ENCODE results near the gene MRPS6. TPM values are rescaled to one million over a fixed set of nuclear protein-coding genes. Genes with fewer than 3 reads are reported as not detected.

MRPS6 gene
- total RNA-seq = 21.5 TPM

DNA sequence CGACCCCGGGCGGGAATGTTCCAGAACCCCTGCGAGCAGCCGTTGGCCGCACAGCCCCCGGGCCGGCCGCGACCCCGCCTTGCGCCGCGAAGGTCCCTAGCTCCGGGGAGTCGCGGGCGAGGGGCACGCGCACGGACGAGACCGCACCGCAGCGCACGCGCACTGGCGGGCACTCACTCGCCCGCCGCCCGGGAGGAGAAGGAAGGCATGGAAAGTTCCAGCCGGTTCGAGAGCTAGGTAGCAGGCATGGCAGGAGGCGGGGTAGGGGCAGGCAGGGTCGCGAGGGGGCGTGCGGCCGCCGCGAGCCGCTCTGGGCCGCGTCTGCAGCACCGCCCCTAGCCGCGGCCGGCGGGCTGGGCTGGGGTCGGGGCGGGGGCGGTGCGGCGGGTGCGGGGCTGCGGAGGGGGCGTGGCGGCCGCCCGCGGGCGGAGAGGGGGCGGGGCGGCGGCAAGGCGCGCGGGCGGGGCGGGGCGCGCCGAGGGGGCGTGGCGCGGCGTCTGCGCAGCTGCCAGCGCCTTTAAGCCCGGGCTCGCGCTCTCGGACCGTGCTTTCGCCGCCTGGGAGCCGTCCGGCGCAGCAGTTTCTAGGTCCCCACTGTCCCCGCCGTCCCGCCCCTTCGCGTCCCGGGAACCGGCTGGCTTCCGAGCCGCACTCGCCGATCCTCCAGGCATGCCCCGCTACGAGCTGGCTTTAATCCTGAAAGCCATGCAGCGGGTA lies at the start of gene MRPS6, which contains the start of gene SLC5A3:
MRPS6 (plus strand) TSS at position 547 of the 717 bp plus-strand sequence; CDS start at position 670, 123 bp downstream.
SLC5A3 (plus strand) TSS at position 547 of the 717 bp plus-strand sequence. CDS start 21,621 bp downstream, outside the sequence.
- peak; percentile 68 for DNase-seq

DNA sequence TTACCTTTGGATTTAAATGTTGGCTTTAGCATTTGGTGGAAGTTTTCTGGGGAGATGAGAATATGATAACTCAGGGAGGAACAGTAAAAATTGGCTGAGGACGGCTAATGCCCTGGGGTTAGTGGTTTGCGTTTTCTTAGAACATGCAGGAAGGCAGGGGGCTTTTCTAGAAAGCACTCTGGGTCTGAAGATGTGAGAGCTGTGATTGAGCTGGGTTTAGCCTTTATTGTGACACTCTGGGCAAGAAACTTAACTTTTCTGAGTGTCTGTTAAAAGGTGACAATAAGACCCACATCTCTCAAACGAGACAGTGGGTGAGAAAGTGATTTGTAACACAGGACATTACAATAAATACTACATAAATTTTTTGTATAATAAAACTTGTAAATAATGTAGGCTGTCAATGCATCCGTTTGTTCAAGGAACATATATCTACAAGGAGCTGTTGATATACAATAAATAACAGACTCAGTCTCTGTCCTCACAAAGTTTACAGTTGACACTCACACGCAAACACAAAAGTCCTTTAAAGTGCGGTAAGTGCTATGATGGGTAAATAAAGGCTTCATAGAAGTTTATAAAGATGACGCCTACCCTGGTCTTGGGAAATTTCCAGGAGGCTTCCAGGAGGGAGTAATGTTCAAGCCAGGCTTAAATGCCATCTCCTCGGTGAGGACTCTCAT lies 49.5 kb upstream of the MRPS6 start:
- DNase-seq = no peak

DNA sequence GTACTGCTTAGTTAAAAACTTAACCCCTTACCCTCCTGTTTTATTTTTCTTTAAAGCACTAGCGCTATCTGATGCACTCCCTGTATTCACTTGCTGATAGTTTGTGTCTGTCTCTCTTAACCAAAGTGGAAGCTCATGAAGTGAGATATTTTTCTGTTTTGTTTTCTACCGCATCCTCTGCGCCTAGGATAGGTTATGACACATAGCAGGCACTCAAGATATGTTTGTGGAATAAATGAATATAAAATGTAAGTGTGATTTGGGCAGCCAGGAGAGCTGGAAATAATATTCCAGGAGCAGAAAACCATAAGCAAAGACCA lies 49.0 kb upstream of the MRPS6 start:
- DNase-seq = no peak

DNA sequence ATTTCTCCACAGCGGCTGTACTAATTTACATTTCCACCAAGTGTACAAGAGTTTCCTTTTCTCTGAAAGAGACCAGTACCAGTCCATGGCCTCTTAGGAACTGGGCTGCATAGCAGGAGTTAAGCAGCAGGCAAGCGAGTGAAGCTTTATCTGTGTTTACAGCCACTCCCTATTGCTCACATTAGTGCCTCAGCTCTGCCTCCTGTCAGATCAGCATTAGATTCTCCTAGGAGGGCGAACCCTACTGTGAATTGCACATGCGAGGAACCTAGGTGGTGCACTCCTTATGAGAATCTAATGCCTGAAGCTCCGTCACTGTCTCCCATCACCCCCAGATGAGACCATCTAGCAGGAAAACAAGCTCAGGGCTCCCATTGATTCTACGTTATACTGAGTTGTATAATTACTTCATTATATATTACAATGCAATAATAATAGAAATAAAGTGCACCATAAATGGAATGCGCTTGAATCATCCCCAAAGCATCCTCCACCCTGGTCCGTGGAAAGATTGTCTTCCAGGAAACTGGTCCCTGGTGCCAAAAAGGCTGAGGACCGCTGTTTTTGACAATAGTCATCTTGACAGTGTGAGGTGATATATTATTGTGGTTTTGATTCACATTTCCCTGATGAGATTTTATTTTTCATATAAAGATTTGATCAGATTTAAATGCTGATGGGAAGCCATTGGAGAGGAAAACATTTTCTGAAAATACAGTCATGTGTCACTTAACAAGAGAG lies 45.5 kb upstream of the MRPS6 start:
- no peak for DNase-seq

DNA sequence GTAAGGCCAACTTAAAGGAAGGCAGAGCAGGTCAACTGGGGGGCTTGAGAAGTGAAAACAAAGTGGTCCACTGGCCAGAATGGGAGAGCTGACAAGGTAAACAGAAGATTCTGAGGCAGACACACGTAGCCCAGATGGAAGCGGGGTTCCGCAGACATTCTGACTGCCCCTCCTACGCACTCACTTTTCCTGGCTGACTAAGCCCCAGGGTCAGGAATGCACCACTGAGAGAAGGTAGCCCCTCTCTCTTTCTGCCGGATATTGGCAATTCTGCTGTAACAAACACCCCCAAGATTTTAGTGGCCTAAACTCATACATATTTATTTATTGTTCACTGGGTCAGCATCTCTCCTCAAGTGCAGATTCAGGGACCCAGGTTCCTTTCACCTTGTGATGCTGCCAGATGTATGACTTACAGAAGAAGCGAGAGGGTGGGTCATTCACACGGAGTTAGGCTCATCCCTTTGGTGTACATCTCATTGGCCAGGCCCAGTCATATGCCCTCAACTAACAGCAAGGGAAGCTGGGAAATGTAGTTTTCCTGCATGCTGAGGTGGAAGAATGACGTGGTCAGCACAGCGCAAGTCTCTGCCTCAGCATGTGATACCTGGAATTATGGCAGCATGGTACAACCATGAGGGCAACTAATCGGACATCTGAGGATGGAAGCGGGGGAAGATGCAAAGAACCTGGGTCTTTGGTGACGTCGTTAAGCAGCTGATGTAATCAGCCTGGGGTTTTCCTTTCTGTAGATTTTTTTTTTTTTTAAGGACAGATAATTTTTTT lies 43.4 kb upstream of the MRPS6 start:
- DNase-seq = peak; percentile 50

DNA sequence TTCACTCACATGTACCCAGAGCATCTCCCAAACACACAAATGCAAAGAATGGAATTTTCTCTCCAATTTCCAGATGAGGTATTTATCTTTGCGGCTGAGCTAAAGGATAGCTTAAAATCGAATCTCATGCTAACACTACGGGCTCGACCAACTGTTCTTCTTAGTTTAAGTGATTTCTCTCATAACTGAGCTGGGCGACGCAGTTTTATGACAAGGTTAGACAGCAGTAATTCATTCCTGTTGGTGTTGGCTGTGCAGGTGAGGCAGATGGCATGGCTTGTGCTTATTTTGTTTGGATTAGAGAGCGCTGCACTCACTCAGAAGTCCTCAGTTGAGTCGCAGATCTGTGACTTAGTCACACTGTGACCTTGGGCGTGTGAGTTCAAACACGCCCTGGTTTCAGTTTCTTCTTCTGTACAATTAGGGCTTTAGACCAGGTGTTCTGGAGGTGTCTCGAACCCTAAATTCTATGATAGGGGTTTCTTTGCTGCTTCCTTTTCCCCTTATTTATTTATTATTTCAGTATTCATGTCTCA lies 41.5 kb upstream of the MRPS6 start:
- DNase-seq = no peak

DNA sequence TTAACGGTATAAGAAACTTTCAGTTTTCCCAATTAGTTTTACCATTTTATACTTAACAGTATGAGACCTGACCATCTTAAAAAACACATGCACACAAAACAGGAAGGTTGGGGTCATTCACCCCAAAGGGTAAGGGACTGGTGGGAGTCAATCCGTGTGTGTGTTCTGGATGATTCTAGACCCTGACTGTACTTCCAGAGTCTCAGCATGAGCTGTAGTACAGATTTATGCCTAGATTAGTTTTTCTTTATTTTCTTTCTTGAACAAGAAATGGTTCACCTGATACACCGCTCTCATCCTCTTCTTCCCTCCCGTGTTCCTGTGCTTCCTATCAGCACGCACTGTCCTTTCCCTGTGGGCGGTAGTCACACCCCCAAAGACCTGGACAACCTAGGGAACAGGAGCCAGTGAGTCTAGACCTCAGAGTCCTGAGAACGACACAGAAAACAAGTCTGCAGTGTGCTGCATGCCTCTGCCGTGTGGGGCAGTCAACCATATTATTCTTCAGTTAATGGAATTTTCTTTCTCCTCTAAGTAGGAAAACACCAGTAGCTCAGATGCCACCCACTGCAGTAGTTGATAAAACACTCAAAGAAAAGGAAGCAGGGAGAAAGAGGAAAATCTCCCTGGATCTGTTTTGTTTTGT lies 38.9 kb upstream of the MRPS6 start:
- no peak for DNase-seq

DNA sequence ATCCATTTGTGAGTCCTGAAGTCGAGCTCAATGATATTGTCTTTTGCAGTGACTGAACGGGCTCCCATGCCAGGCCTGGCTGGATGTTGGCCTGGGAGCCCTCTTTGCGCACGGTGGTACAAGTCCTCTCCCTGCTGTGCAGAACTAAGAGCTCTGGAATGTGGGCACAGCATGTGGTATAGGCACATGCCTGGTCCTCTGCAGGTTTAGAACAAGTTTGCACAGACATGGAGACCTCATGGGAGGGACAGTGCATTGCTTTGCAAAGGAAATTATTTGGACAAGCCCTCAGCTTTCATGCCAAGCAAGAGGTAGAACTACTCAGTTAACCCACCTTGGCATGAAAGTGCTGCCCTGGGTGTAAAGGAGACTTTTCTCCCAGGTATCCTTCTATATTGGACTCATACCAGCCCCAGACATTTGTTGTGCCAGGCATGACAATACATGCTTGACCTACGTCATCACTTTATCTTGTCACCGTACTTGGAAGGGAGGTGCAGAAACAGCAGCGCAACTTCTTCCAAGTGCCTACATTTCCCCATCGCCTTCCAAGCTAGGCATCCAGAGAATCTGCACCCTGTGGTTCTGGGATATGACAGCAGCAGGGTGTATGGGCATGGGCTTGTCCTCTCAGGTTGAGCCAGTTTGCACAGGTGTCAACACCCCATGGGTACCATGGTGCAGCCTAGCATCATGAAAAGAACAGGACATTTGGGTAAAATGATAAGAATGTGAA lies 37.6 kb upstream of the MRPS6 start:
- no peak for DNase-seq

DNA sequence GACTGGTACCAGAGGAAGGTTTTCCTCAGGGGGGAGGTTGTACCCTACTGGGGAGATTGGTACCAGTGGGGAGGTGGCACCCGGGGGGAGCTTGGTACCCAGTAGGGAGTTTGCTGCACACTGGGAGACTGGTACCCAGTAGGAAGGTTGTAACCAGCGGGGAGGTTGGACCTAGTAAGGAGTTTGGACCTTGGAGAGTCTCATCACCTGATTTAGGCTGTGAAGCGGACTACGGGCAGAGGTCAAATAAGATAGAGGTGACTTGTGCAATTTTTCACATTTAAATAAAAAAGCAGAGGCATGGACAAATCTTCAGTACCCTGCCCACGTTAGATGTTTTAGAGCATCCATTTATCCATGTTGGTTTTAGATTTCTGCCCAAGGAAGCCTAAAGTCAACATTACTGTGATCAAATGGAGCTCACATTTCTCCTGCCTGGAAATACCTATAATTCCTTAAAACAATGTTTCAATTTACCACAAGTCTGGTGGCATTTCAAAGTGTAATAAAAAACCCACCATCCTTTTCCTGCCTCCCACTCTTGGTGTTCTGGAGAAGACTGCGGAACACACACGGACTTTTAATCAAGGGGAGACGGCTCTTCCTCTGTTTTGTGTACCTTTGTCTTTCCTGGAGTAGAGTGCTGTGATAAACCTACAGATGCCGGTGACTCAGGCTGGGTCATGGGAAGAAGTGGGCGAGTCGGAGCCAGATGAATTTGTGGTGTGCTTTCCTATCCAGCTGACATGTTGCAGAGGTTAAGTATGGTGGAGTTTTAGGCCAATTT lies 36.2 kb upstream of the MRPS6 start:
- no peak for DNase-seq

DNA sequence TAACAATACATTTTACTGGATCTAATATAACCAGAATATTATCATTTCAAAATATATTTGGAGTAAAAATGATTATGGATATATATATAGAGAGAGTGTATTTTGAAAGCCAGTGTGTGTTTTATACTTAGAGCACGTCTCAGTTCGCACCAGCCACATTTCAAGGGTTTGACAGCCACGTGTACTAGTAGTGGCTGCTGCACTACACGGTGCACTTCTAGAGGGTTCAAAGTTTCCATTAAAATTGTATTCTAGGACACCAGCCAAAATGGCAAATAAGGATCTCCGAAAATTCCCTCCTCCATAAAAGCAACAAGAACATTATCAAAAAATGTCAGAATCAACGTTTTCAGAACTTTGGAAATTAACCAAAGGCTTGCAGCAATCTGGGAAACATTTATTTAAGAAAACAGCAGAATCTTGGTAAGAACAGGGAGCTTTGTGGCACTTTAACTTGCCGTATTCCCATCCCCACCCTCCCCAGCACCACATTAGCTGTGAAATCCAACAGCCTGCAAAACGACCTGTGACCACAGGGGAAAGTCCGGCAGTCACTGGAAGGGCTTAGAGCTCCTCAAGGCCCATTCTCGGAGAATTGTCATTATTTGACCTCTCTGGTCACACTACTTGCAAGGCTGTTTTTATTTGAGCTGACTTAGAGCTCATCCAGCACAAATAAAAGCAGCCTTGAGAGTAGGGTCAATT lies 33.5 kb upstream of the MRPS6 start:
- no peak for DNase-seq

DNA sequence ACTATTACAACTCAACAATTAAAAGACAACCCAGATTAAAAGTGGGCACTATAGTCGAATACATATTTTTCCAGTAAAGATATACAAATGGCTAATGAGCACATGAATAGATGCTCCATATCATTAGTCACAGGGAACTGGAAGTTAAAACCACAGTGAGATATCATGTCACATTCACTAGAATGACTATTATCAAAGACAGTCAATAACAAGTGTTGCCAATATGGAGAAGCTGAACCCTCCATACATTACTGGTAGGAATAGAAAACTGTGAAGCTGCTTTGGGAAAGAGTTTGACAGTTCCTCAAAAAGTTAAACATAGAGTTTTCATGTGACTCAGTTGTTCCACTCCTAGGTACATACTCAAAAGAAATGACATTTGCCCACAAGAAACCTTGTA lies 30.6 kb upstream of the MRPS6 start:
- no peak for DNase-seq

DNA sequence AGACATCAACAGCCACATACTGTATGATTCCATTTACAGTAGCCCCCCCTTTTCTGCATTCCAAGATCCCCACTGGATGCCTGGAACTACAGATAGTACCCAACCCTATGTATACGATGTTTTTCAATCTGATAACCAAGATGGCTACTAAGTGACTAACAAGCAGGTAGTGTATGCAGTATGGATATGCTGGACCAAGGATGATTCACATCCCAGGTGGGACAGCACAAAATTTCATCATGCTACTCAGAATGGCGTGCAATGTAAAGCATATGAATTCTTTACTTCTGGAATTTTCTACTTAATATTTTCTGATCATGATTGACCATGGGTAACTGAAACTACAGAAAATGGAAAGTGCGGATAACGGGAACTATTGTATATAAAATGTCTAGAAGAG lies 30.0 kb upstream of the MRPS6 start:
- no peak for DNase-seq

DNA sequence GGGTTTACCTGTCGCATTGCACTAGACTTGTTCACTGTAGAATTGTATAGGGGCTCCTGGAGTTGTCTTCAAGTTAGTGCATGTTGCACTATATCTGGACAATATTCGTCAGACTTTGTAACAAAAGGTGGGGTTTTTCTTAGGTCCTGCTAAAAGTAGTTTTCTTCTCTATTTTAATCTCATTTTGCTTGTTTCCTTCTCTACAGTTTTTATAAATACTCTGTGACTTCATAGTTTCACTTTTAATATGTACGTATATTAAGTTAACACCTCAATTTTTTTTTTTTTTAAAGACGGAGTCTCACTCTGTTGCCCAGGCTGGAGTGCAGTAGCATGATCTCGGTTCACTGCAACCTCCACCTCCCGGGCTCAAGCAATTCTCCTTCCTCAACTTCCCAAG lies 26.5 kb upstream of the MRPS6 start:
- no peak for DNase-seq

DNA sequence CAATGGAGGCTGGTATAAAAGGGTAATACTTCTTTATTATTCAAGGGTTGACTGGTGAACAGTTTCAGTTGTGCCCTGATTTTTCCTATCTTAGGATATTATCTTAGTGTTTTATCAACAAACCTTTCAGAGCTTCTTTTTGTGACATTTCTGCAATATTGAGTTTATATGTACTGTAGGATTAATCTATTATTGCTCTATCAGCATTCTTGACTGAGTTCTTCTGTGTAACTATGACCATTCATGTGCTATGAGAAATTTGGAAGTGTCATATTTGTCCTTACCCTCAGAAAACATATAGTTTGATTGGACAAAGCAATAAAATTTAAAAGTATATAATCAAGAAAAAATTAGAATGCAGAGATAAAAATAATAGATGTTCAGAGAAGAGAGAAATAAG lies 25.5 kb upstream of the MRPS6 start:
- no peak for DNase-seq

DNA sequence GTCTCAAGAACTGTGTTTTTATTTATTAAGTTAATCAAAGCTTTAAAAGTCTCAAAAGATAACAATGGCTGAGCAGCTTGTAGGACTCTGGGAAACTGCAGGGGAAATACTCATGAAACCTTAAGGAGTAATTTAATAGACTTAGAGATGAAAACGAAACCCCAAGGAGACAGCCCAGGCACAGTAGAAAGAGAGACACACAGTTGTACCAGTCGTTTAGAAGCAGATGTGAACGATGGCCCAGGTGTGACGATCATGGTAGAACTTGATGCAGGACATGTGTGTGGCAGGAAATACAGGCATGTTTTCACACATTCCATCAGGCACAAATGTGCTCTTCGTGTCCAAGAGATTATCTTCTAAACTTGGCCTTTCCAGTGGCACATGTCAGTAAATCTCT lies 21.2 kb upstream of the MRPS6 start:
- no peak for DNase-seq

DNA sequence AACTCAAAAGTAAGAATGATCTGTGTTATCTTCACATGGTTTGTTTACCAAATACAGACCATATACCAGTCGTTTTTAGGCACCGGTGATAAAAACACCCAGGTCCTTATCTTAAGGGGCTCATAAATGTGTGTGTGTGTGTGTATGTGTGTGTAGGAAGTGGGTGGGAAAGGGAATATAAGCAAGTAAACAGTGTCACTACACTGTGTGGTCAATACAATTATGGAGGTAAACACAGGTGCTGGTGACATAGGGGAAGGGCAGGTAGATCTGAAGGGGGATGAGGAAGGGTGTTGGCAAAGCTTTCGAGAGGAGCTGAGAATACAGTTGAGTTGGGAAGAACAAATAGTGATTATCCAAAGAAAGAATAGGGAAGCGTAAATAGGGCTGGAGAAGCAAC lies 19.1 kb upstream of the MRPS6 start:
- no peak for DNase-seq

DNA sequence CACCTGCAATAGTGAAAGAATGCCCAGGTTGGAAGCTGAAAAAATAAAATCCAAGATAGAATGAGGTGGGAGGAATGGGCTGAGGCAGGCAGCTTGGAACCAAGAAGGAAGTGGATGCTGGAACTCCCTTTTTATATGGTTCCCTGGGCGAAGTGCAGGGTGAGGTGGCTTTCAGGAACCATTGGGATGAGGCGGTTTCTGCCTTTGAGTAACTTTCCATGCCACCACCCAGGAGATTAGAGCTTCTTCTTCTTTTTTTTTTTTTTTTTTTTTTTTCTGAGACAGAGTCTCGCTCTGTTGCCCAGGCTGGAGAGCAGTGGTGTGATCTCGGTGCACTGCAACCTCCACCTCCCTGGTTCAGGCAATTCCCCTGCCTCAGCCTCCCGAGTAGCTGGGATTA lies 17.8 kb upstream of the MRPS6 start:
- DNase-seq = no peak

DNA sequence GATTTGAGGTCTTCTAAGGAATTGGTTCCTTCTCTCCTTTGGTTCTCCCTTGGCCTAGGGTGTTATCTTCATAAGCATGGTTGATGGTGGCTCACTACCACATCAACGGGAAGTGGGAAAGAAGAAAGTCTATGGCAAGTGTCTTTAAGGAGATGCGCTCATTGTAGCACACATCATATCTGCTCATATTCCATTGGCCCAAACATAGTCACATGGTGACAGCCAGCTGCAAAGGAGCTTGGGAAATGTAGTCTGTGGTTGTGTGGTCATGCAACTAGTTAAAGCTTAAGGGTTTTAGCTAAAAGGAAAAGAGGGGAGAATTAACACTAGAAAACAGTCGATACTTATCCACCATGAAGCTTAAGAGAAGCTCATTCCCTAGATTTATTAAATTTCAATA lies 11.4 kb upstream of the MRPS6 start:
- no peak for DNase-seq

DNA sequence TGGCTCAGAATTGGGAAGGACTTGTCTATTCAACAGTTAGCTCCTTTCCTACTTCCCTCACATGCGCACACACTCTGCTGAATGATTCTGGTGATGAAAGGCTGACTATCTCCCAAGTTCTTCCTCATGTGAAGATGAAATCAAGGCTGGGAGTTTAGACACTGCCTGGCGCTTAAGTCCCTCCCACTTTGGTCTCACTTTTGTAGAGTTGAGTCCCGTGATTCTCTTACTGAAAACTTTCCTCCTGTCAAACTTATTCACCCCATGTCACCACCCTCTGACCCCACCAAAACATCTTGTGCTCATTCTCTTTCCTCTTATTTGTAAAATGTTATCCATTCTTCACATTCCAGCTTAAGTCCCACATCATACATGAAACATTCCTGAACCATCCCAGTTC lies 8.4 kb upstream of the MRPS6 start:
- no peak for DNase-seq

DNA sequence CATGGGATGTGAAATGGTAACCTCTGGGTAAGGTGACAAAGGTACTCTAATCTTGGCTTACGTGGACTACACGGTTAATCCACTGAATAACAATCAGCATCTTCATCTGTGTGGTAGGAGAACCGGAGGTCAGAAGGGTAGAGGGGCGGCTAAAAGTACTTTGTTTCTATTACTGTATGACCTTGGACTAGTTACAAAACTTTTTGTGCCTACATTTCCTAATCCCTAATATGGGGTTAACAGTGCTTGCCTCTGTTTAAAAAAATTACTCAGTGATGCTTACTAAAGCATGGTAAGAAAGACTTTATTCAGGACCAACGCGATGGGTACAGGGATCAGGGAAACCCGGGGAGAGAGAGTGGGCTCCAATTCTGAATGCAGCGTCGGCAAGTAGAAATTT lies 1.7 kb upstream of the MRPS6 start:
- no peak for DNase-seq

Measured in occipital lobe (tissue), 2 donors.